MM.1S (cell line): ENCODE data around the gene RCBTB2.

ENCODE experiments used
- DNase-seq: peaks from one replicate; pipeline ENCODE4 v3.0.0-alpha.2; 2015
- H2AFZ ChIP-seq: fragments of 300-600 bp; sonication (generic); 2 replicates; pipeline ENCODE4 v1.6.0; 2016; ENCODE audit warnings: antibody characterized with exemption, low read length
- H3F3A ChIP-seq: fragments of 300-600 bp; sonication (generic); 2 replicates; pipeline ENCODE4 v1.6.1; 2016; ENCODE audit warnings: mild to moderate bottlenecking, antibody characterized with exemption, low read length, moderate library complexity, mixed read lengths; ENCODE audit not compliant: insufficient read depth
- H3K27ac ChIP-seq: fragments of 300-600 bp; sonication (generic); 2 replicates; pipeline ENCODE4 v1.5.1; 2016; ENCODE audit warnings: mild to moderate bottlenecking, low read length
- H3K27me3 ChIP-seq: fragments of 300-600 bp; sonication (generic); replicated peaks from 2 replicates; pipeline ENCODE4 v1.6.0; 2016; ENCODE audit warnings: low read length; ENCODE audit not compliant: insufficient read depth
- H3K36me3 ChIP-seq: fragments of 300-600 bp; sonication (generic); replicated peaks from 2 replicates; pipeline ENCODE4 v1.6.1; 2016; ENCODE audit warnings: mild to moderate bottlenecking, low read length, mixed read lengths; ENCODE audit not compliant: insufficient read depth
- H3K4me1 ChIP-seq: fragments of 300-600 bp; sonication (generic); 2 replicates; pipeline ENCODE4 v1.6.1; 2016; ENCODE audit warnings: low read length, mixed read lengths
- H3K4me2 ChIP-seq: fragments of 300-600 bp; sonication (generic); 2 replicates; pipeline ENCODE4 v1.6.0; 2016; ENCODE audit warnings: low read depth, low read length
- H3K4me3 ChIP-seq: fragments of 300-600 bp; sonication (generic); 2 replicates; pipeline ENCODE4 v1.5.1; 2016; ENCODE audit warnings: low read length, mixed read lengths
- H3K79me2 ChIP-seq: fragments of 300-600 bp; sonication (generic); 2 replicates; pipeline ENCODE4 v1.6.1; 2016; ENCODE audit warnings: mixed run types, low read length, mixed read lengths
- H3K9ac ChIP-seq: fragments of 300-600 bp; sonication (generic); 2 replicates; pipeline ENCODE4 v1.6.1; 2016; ENCODE audit warnings: low read length, mixed read lengths
- H3K9me2 ChIP-seq: fragments of 300-600 bp; sonication (generic); replicated peaks from 2 replicates; pipeline ENCODE4 v1.6.1; 2016; ENCODE audit warnings: mild to moderate bottlenecking, low read length, mixed read lengths; ENCODE audit not compliant: insufficient read depth
- H3K9me3 ChIP-seq: fragments of 300-600 bp; sonication (generic); replicated peaks from 2 replicates; pipeline ENCODE4 v1.6.1; 2016; ENCODE audit warnings: mild to moderate bottlenecking, low read length, mixed read lengths; ENCODE audit not compliant: insufficient read depth
- H4K20me1 ChIP-seq: fragments of 300-600 bp; sonication (generic); 2 replicates; pipeline ENCODE4 v1.6.1; 2016; ENCODE audit warnings: mild to moderate bottlenecking, low read length, moderate library complexity, mixed read lengths; ENCODE audit not compliant: insufficient read depth
- EZH2 ChIP-seq: fragments of 300-600 bp; sonication (generic); optimal IDR thresholded peaks from 2 replicates; pipeline ENCODE3; 2017; ENCODE audit warnings: low read depth, mild to moderate bottlenecking, antibody characterized with exemption, low read length, mixed read lengths
- EZH2phosphoT487 ChIP-seq: fragments of 300-600 bp; sonication (generic); IDR thresholded peaks from 2 replicates; pipeline ENCODE4 v1.6.1; 2018; ENCODE audit warnings: antibody characterized with exemption, low read length
- TF ChIP-seq, protein P1 (sequence below): fragments of 300-600 bp; sonication (generic); IDR thresholded peaks from 2 replicates; pipeline ENCODE4 v1.5.1; 2016; ENCODE audit warnings: antibody characterized with exemption, low read length, mixed read lengths

The RCBTB2 gene

DNA sequence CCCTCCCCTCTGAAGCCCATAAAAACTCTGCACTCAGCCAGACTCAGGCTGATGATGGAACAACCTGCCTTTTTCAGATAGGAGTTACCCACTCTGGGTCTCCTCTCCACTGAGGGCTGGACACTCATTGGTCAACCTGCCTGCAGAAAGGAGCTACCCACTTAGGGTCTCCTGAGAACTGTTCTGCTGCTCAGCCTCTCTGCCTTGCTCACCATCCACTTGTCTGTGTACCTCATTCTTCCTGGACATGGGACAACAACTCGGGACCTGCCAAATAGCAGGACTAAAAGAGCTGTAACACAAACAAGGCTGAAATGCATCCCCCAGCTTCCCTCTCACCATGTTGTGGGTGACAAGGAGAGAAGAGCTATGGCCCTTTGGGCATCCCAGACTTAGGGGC, 18.4 kb upstream of the RCBTB2 start:
- H3K9me3 ChIP-seq = no peaks in the 10 kb centered on the region
- no peak overlapping the region for H3K27ac ChIP-seq
- H3K4me3 ChIP-seq = no peak overlapping the region
- H3K79me2 ChIP-seq = no peaks in the 10 kb centered on the region
- no peaks in the 10 kb centered on the region for H3K36me3 ChIP-seq
- TF ChIP-seq EZH2 = no peak
- no peaks in the 10 kb centered on the region for H3K4me1 ChIP-seq
- peaks cover 12% of the 10 kb centered on the region; the same call in 1 of the 2 replicates for H3K27me3 ChIP-seq
- H2AFZ ChIP-seq = no peak overlapping the region
- no peaks in the 10 kb centered on the region for H3F3A ChIP-seq
- no peaks in the 10 kb centered on the region for H3K9me2 ChIP-seq
- no peak overlapping the region for H3K4me2 ChIP-seq
- H3K9ac ChIP-seq = no peak overlapping the region
- DNase-seq = no peak
- H4K20me1 ChIP-seq = no peaks in the 10 kb centered on the region

DNA sequence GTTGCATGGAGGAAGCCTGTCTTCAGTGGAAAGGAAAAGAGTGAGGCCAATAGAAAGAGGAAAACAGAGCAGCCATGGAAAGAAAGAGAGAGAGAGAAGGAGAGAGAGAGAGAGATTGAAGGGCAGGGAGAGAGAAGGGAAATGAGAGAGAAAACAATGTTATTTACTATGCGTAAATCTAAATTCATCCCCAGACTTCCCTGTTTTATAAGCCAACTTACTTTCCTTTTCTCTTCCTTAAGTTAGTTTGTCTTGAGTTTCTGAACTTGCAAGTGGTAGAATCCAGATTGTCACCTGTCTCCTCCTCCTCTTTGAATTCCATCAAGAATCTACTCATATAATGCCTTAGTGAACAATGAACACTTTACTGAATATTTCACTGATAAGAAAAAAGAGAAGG, 16.8 kb upstream of the RCBTB2 start:
- no peaks in the 10 kb centered on the region for H3K9me3 ChIP-seq
- no peaks in the 10 kb centered on the region for H3K9me2 ChIP-seq
- H3K27ac ChIP-seq = no peak overlapping the region
- H3K4me2 ChIP-seq = no peak overlapping the region
- H3K79me2 ChIP-seq = no peaks in the 10 kb centered on the region
- TF ChIP-seq, protein P1, sequence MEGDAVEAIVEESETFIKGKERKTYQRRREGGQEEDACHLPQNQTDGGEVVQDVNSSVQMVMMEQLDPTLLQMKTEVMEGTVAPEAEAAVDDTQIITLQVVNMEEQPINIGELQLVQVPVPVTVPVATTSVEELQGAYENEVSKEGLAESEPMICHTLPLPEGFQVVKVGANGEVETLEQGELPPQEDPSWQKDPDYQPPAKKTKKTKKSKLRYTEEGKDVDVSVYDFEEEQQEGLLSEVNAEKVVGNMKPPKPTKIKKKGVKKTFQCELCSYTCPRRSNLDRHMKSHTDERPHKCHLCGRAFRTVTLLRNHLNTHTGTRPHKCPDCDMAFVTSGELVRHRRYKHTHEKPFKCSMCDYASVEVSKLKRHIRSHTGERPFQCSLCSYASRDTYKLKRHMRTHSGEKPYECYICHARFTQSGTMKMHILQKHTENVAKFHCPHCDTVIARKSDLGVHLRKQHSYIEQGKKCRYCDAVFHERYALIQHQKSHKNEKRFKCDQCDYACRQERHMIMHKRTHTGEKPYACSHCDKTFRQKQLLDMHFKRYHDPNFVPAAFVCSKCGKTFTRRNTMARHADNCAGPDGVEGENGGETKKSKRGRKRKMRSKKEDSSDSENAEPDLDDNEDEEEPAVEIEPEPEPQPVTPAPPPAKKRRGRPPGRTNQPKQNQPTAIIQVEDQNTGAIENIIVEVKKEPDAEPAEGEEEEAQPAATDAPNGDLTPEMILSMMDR = no peak
- TF ChIP-seq EZH2 (no peak), EZH2phosphoT487 (no peak)
- no peaks in the 10 kb centered on the region for H4K20me1 ChIP-seq
- H2AFZ ChIP-seq = no peak overlapping the region
- H3K27me3 ChIP-seq = peaks cover 3% of the 10 kb centered on the region; the same call in 1 of the 2 replicates
- DNase-seq = no peak
- no peaks in the 10 kb centered on the region for H3F3A ChIP-seq
- H3K4me1 ChIP-seq = no peaks in the 10 kb centered on the region
- no peak overlapping the region for H3K4me3 ChIP-seq
- no peak overlapping the region for H3K9ac ChIP-seq
- no peaks in the 10 kb centered on the region for H3K36me3 ChIP-seq

DNA sequence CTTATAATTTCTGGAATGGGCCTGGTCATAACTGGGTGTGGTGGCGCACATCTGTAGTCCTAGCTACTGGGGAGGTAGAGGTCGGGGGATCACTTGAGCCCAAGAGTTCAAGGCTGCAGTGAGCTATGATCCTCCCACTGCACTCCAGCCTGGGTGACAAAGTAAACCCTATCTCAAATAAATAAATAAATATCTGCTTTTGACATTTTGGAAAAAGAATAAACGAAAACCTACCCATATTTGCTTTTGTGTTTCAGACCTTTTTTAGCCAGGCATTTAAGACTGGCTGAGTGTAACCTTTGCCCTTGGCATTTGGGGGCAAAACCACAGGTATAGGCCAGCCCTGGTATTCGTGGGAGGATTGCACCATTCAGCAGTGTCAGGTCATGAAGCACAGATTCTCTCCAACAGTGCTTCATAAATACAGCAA, 14.8 kb upstream of the RCBTB2 start:
- H3K79me2 ChIP-seq = no peaks in the 10 kb centered on the region
- H3K4me2 ChIP-seq = no peak overlapping the region
- no peak for DNase-seq
- peaks cover 3% of the 10 kb centered on the region; the same call in 1 of the 2 replicates for H3K27me3 ChIP-seq
- no peaks in the 10 kb centered on the region for H3K36me3 ChIP-seq
- H3F3A ChIP-seq = no peaks in the 10 kb centered on the region
- H3K4me3 ChIP-seq = no peak overlapping the region
- H3K9me2 ChIP-seq = no peaks in the 10 kb centered on the region
- H4K20me1 ChIP-seq = no peaks in the 10 kb centered on the region
- no peaks in the 10 kb centered on the region for H3K9me3 ChIP-seq
- H3K9ac ChIP-seq = no peak overlapping the region
- H3K27ac ChIP-seq = no peak overlapping the region
- TF ChIP-seq EZH2 (no peak), EZH2phosphoT487 (no peak)
- TF ChIP-seq, protein P1 = no peak
- H2AFZ ChIP-seq = no peak overlapping the region
- H3K4me1 ChIP-seq = no peaks in the 10 kb centered on the region

DNA sequence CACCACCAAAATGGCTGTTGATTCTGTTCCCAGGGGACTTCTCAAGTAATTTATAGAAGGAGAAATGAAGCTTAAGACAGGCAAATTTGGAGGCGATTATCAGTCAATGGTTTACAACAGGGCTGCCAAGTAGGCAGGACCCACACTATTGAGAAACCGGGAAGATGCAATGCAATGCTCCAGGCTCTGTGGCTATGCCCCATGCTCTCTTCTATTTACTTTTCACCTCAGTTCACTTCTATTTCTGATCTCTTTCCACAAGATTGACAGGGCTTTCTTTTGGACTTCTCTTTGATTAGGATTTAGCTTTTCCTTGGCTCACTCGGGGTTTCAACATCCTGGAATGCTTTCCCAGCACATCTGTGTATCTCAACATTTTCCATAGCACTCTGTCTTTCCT, 12.7 kb upstream of the RCBTB2 start:
- no peaks in the 10 kb centered on the region for H3F3A ChIP-seq
- H3K27ac ChIP-seq = no peak overlapping the region
- no peak for DNase-seq
- H3K4me2 ChIP-seq = no peak overlapping the region
- H3K4me3 ChIP-seq = no peak overlapping the region
- H3K36me3 ChIP-seq = no peaks in the 10 kb centered on the region
- H3K27me3 ChIP-seq = no peaks in the 10 kb centered on the region
- H3K9me2 ChIP-seq = no peaks in the 10 kb centered on the region
- no peaks in the 10 kb centered on the region for H4K20me1 ChIP-seq
- TF ChIP-seq EZH2 (no peak), EZH2phosphoT487 (no peak)
- TF ChIP-seq, protein P1 = no peak
- no peak overlapping the region for H3K9ac ChIP-seq
- no peaks in the 10 kb centered on the region for H3K4me1 ChIP-seq
- H3K9me3 ChIP-seq = no peaks in the 10 kb centered on the region
- no peak overlapping the region for H2AFZ ChIP-seq
- no peaks in the 10 kb centered on the region for H3K79me2 ChIP-seq
